Muscle of back (tissue), 11 donors: ENCODE results near the gene GPR137B. TPM values are rescaled to one million over a fixed set of nuclear protein-coding genes. Genes with fewer than 3 reads are reported as not detected.

Experiments
- DNase-seq, 3 donors: peaks; one replicate each; pipeline versions ENCODE4 v3.0.0 to v3.0.0-alpha.2; 2013
- polyA plus RNA-seq, 10 donors: library from polyadenylated mRNA; unstranded; fragments of 120-200 nt; gene quantifications; one replicate each; pipeline ENCODE4 v1.2.1, GENCODE V29; 2013; ENCODE audit not compliant: insufficient read length in 10 of 10

The GPR137B gene
- polyA plus RNA-seq, 10 donors = 4.5 to 13.9 (median 5.5) TPM

DNA sequence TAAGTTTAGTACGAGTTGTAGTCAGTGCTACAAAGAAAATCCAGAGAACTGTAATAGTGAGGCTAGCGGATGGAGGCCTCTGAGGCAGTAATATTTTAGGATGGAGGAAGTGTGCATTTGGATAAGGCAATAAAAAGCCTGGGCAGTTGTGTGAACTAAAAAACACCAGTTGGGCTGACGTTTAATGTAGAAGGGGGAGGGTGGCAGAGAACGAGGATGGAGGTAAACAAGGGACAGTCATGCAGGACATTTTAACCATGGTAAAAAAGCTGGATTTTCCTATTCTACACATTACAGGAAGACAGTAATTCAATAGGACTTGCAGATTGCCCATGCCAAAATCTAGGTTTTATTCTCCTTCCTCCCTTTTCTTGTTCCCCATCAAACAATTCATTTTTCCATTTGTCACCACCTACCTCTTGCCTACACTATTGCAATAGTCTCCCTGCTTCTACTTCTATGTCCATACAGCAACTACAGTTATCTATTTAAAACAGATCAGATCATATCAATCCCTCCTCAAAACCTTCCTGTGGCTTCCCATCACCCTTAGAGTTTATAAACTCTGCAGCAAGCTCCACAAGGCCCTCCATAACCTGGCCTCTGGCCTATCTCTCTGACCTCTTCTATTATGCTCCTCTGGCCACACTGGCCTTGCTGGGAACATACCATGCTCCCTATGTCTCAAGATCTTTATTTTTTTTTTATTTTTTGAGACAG is 111.7 kb downstream of the GPR137B start:
- no peak for DNase-seq

DNA sequence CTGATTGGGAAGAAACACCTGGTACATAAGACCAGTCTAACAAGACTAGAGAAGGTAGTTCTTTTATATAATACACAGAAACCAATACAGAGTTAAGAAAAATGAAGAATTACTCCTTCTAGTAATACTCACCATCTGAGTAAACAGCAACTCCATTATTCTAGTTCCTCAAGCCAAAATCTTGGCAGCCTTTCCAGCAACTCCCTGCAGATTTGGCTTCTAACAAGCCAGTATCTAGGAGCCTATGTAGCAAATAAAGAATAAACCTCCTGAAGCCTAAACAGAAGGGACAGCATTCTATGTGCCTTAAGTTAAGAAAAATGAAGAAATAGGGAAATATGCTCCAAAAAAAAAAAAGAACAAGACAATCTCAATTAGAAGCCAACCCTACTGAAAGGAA is 114.9 kb downstream of the GPR137B start:
- peak in 2 of 3 donors; percentile 2 to 16 for DNase-seq

DNA sequence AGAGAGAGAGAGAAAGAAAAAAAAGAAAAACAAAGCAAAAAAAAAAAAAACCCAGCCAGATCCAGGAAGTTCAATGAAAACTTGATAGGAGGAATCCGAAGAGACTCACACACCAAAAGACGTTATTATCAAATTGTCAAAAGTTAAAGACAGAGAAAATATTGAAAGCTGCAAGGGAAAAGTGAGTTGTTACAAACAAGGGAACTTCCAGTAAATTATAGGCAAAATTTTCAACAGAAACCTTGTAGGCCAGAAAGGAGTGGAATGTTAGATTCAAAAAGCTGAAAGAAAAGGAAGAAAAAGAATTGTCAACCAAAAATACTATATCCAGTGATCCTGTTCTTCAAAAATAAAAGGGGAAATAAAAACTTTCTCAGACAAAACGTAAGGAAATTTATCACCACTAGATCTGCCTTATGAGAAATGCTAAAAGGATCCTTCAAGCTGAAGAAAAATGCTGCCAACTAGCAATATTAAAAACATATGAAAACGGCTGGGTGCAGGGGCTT is 115.8 kb downstream of the GPR137B start:
- DNase-seq = no peak

Other genes starting within 250 kb of the GPR137B start
- gene NID1, start 77.4 kb upstream of the GPR137B start, polyA plus RNA-seq = 100 to 1,000 TPM; 242 to 365 (median 282) TPM
- 1 to 10 TPM; 2.0 to 4.5 (median 3.4) TPM for gene ERO1B, start 139.4 kb downstream of the GPR137B start, polyA plus RNA-seq